Globus pallidus (tissue), 1 donor: ENCODE data around the gene P2RY1.
"Not testable (repeated sequence)": the region's sequence is repeated elsewhere in the genome, so short reads cannot be mapped to it uniquely, and the experiment has no call there.

ENCODE experiments used
- DNase-seq: peaks from one replicate; pipeline ENCODE4 v3.0.0-alpha.2; 2015; ENCODE audit warnings: low spot score

Gene P2RY1

DNA sequence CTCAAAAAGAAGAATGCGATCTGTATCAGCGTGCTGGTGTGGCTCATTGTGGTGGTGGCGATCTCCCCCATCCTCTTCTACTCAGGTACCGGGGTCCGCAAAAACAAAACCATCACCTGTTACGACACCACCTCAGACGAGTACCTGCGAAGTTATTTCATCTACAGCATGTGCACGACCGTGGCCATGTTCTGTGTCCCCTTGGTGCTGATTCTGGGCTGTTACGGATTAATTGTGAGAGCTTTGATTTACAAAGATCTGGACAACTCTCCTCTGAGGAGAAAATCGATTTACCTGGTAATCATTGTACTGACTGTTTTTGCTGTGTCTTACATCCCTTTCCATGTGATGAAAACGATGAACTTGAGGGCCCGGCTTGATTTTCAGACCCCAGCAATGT, 1.3 kb downstream of the P2RY1 start:
- DNase-seq = no peak

- no peak for DNase-seq
Measured at GRCh38 chr3:152839511-152839910, 4.6 kb downstream of the P2RY1 start.

GRCh38 chr3:152841131-152841530, 6.2 kb downstream of the P2RY1 start:
- no peak for DNase-seq

- no peak for DNase-seq
Measured at GRCh38 chr3:152842413-152842812, 7.5 kb downstream of the P2RY1 start.

DNA sequence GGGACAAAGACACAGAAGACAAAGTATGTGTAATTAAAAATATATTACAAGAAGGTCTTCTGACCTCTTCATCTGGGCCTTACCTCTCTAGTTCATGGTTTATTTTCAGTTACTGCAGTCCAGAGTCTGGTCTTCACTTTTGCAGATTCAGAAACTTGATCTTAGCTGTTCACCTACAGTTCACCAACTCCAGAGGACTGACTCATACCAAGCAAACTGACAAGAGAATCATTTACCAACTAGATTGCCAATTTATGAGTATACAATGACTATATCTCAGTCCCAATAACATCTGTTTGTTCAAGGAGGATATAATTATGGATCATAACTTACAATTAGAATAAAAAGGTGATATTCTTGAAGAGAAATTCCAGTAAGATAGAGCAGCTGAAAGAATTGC, 9.0 kb downstream of the P2RY1 start:
- no peak for DNase-seq

DNA sequence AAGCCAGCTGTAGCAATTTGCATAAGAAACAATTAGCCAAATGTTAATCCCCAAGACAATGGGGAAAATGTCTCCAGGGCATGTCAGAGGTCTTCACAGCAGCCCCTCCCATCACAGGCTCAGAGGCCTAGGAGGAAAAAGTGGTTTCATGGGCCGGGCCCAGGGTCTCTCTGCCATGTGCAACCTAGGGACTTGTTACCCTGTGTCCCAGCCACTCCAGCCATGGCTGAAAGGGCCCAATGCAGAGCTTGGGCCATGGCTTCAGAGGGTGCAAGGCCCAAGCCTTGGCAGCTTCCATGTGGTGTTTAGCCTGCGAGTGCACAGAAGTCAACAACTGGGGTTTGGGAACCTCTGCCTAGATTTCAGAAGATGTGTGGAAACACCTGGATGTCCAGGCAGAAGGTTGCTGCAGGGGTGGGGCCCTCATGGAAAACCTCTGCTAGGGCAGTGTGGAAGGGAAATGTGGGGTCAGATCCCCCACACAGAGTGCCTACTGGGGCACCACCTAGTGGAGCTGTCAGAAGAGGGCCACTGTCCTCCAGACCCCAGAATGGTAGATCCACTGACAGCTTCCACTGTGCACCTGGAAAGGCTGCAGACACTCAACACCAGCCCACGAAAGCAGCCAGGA, 11.8 kb downstream of the P2RY1 start:
- not testable (repeated sequence) for DNase-seq

GRCh38 chr3:152847599-152847998, 12.7 kb downstream of the P2RY1 start:
- not testable (repeated sequence) for DNase-seq

- DNase-seq = no peak
Measured at GRCh38 chr3:152849996-152850578, 15.2 kb downstream of the P2RY1 start.

DNA sequence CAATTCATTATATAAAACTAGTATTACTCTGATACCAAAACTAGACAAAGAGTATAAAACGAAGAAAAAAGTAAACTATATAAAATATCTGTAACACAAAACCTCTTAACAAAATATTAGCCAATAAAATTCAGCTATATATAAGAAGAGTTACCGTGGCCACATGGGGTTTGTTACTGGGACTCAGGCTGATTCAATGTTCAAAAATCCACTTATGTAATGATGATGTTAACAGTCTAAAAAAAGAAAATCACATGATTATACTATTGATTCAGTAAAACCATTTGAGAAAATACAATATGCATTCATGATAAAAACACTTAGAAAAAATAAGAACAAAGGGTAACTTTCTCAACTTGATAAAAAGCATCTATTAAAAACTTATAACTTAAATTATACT, 18.3 kb downstream of the P2RY1 start:
- DNase-seq = no peak

- no peak for DNase-seq
Measured at GRCh38 chr3:152857082-152857481, 22.2 kb downstream of the P2RY1 start.

DNA sequence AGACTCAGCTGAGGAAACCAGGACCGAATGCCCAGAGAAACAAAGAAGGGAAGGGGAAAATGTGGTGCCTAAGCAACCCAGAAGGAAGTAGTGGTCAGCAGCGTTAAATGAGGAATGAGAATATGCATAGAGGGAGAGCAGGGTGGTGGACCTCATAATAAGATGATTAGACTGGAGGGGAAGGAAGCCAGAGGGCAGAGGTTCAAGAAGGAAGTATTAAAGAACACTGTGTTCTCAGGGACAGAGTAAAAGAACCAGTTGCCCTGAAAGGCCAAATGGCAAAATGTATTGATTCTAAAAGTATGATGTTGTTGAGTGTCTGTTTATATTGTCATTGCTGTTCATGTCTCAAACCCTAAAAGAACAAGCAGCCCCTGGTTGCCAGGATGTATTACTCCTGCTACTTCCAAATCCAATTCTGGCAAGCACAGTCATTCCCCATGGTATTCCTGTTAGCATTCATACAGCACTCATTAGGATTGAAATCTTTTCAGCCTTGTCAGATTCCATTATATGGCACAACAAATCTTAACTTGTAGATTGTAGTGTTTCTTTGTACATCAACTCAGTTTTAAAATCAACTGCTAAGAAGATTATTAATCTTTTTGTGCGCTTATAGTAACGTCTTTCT, 23.4 kb downstream of the P2RY1 start:
- no peak for DNase-seq

DNA sequence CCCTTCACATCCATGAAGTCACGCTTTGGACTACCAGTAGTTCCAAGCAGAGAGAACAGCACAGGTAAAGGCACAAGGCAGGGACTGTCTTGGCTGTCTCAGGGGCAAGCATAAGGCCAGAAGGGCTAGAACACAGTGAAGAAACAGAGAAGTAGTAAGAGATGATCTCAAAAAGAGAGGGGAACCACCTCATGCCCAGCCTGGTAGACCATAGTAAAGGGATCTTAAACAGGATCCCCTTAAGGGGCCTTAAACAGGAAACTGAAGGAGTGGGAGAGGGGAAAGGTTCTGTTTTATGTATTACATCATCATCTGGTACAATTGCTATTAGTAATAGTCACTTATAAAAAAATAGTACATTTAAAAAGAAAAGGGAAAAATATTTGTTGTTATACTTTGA, 25.8 kb downstream of the P2RY1 start:
- no peak for DNase-seq

DNA sequence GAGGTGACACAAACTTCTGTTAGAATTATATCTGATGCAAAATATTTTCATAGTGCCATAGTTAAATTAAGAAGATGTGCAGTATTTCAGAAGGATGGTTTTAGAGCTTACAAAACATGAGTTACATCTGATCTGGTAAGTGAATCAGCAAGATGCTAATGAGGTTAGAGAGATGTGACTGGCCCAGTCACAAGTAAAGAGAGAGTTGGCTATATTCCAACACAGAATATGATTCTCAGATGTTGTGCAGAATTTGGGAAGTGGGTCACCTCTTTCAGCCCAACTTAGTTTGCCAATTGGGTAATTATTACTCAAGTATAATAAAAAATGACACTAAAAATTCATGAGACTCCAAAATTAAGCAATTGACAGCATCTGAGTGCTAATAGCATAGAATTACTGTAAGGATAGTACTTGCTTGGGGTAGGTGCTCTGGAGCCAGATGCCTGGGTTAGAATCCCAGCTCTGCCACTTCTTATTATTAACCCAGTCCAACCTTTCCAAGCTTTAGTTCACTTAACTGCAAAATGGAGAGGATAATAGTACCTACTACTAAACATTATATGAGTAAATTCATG, 30.8 kb downstream of the P2RY1 start:
- no peak for DNase-seq

DNA sequence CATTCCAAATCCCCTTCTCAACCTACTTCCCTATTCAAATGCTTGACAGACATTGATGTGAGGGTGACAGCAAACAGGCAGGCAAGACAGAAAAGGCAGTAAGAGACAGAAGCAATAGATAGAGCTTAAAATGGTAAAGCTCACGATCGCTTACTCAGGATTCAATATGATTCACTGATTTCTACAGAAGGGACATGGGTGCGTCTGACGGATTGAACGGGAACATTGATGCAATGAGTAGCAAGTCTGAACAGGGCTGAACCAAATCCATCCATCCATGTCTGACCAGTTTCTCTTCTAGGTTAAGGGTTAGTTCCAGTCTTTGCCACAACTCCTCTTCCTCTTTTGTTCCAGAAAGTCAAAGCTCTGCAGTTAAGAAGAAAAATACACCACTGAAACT, 35.1 kb downstream of the P2RY1 start:
- no peak for DNase-seq

DNA sequence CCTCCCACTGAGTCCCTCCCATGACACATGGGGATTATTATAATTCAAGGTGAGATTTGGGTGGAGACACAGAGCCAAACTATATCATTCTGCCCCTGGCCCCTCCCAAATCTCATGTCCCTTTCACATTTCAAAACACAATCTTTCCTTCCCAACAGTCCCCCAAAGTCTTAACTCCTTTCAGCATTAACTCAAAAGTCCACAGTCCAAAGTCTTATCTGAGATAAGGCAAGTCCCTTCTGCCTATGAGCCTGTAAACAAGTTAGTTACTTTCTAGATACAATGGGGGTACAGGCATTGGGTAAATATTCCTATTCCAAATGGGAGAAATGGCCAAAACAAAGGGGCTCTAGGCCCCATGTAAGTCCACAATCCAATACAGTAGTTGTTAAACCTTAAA, 38.4 kb downstream of the P2RY1 start:
- DNase-seq = not testable (repeated sequence)

DNA sequence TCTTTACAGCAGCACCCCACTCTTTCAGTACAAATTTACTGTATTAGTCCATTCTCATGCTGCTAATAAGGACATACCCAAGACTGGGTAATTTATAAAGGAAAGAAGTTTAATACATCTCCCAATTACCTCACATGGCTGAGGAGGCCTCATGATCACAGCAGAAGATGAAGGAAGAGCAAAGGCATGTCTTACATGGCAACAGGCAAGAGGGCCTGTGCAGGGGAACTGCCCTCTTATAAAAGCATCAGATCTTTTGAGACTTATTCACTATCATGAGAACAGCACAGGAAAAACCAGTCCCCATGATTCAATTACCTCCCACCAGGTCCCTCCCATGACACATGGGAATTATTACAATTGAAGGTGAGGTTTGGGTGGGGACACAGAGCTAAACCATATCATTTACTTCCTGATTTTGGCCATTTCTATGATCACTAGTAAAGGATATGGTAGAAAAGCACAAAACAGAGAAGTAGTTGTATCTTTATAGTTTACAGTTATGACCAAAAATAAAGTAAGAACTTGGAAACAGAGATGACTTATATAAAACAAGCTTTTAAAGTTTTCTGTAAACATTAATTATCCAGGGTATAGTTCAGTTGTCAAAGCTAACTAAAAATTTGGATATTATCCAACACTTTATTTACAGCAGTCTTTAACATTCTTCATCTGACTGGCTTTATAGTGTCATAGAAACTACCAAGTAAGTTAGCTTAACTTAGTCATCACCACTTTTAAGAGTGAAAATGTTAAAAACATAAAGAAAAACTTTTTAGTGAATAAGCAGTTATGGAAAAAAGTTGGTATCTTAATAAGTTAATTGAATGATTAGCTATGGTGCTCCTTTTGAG, 40.2 kb downstream of the P2RY1 start:
- no peak for DNase-seq

- DNase-seq = no peak
Measured at GRCh38 chr3:152879130-152879789, 44.3 kb downstream of the P2RY1 start.

DNA sequence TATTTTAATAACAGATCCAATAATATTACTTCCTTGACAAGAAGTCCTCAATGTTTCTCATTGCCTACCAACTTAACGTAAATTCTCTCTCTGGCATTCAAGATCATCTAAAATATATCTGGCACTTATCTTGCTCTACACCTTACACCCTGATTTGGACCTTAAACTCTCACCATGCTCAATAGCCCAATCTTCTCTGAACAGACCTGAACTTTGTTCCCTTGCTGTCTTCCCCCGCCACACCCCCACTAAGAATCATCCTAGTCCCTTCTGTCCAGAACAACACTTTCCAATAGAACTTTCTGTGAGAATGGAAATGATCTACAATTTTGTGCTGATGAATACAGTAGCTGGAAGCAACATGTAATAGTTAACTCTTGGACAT, 44.9 kb downstream of the P2RY1 start:
- DNase-seq = no peak

- DNase-seq = no peak
Measured at GRCh38 chr3:152885076-152885475, 50.1 kb downstream of the P2RY1 start.
